HL-60 (cell line): ENCODE data around the gene MTMR11.
"Not testable (repeated sequence)": the region's sequence is repeated elsewhere in the genome, so short reads cannot be mapped to it uniquely, and the experiment has no call there.

Experiments used
- CTCF ChIP-seq: IDR thresholded peaks from one replicate; pipeline ENCODE4 v1.5.1; 2011; ENCODE audit warnings: low read length, control low read depth, inconsistent platforms; ENCODE audit not compliant: insufficient read depth
- POLR2AphosphoS5 ChIP-seq: IDR thresholded peaks from 2 replicates; pipeline ENCODE4 v1.6.1; 2012; ENCODE audit warnings: low read depth
- REST ChIP-seq: IDR thresholded peaks from 2 replicates; pipeline ENCODE4 v1.6.1; 2012; ENCODE audit warnings: low read depth; ENCODE audit not compliant: insufficient replicate concordance
- SPI1 ChIP-seq: IDR thresholded peaks from 2 replicates; pipeline ENCODE4 v1.6.1; 2012; ENCODE audit warnings: low read depth, mild to moderate bottlenecking, borderline replicate concordance

DNA sequence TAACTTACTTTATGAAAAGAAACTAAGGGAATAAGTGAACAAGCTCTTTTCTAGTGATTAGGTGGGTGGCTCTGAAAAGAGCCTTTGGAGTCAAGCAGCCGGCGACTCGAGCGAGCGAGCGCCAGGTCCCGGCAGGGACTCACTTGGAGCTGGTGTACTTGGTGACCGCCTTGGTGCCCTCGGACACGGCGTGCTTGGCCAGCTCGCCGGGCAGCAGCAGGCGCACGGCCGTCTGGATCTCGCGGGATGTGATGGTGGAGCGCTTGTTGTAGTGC, 50.6 kb downstream of the MTMR11 start:
- TF ChIP-seq CTCF, SPI1, REST: not testable (repeated sequence)
- peak; percentile 94 for TF ChIP-seq POLR2AphosphoS5
